Tibial artery (tissue), 4 donors: ENCODE results near the gene SEMG2.

Experiments used
- DNase-seq, 2 donors: peaks; one replicate each; pipeline ENCODE4 v3.0.0-alpha.2; 2019
- H3K27ac ChIP-seq, 2 donors: fragments of 200-600 bp; sonication (generic) in 1 of 2; 1 replicate in 1 of 2; 2 replicates in 1 of 2; pipeline ENCODE4 v1.5.1; 2018 to 2019; ENCODE audit warnings: mild to moderate bottlenecking in 1 of 2
- H3K27me3 ChIP-seq, 2 donors: fragments of 200-600 bp; sonication (generic) in 1 of 2; one replicate each; pipeline versions ENCODE4 v1.5.1 to v1.6.0; 2016 to 2019
- H3K36me3 ChIP-seq, 3 donors: fragments of 200-600 bp; sonication (generic) in 2 of 3; one replicate each; pipeline ENCODE4 v1.5.1; 2016 to 2019; ENCODE audit warnings: mild to moderate bottlenecking in 2 of 3
- H3K4me1 ChIP-seq, 4 donors: fragments of 200-600 bp; sonication (generic) in 2 of 4; 1 replicate in 3 of 4; 2 replicates in 1 of 4; pipeline ENCODE4 v1.5.1; 2016 to 2019
- H3K4me3 ChIP-seq, 2 donors: fragments of 200-600 bp; sonication (generic) in 1 of 2; 1 replicate in 1 of 2; 2 replicates in 1 of 2; pipeline ENCODE4 v1.5.1; 2018 to 2019; ENCODE audit warnings: mild to moderate bottlenecking in 2 of 2
- H3K9me3 ChIP-seq, 3 donors: fragments of 200-600 bp; sonication (generic) in 1 of 3; one replicate each; pipeline ENCODE4 v1.5.1; 2016 to 2019
- intact Hi-C: fragments of 100-400 bp; cut with DNase I; formaldehyde crosslinking; loops from one replicate; pipeline ENCODE4 v1.15.0; 2023; ENCODE audit warnings: low total_unique reads
- TF ChIP-seq, protein P1 (sequence below), 2 experiments: fragments of 200-600 bp in 1 of 2; fragments of 450-650 bp in 1 of 2; IDR thresholded peaks; one replicate each; pipeline ENCODE4 v1.5.1; 2017 to 2019; ENCODE audit warnings: antibody characterized with exemption in 2 of 2, mild to moderate bottlenecking in 1 of 2, moderate library complexity in 1 of 2

Gene SEMG2

DNA sequence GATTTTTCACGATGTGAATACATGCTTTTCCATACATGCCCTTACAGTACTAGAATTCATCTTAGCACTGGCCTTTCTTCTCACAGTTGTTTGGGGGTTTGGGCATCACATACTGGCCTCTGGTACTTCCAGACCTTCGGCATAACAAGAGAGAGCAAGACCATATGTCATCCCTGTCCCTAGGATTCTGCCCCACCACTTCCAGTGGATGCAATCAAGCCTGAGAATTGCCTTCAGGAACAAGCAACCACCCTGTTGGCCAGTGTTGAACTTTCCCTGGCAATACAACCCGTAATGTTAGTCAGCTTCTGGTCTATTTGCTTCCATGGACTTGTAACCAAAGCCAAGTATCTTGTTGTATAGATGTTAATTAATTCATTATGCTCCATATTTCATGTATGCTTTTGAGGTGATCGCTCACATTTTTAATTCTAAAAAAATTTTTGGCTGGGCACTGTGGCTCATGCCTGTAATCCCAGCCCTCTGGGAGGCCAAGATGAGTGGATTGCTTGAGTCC, 48.6 kb downstream of the SEMG2 start:
- DNase-seq: no peak
- Histone ChIP-seq H3K4me3 (no peak overlapping the region), H3K36me3 (no peaks in the 10 kb centered on the region), H3K27ac (no peak overlapping the region), H3K27me3 (peaks cover 0 to 4% of the 10 kb centered on the region in 2 donors), H3K4me1 (no peaks in the 10 kb centered on the region), H3K9me3 (no peaks in the 10 kb centered on the region)
- TF ChIP-seq, protein P1, sequence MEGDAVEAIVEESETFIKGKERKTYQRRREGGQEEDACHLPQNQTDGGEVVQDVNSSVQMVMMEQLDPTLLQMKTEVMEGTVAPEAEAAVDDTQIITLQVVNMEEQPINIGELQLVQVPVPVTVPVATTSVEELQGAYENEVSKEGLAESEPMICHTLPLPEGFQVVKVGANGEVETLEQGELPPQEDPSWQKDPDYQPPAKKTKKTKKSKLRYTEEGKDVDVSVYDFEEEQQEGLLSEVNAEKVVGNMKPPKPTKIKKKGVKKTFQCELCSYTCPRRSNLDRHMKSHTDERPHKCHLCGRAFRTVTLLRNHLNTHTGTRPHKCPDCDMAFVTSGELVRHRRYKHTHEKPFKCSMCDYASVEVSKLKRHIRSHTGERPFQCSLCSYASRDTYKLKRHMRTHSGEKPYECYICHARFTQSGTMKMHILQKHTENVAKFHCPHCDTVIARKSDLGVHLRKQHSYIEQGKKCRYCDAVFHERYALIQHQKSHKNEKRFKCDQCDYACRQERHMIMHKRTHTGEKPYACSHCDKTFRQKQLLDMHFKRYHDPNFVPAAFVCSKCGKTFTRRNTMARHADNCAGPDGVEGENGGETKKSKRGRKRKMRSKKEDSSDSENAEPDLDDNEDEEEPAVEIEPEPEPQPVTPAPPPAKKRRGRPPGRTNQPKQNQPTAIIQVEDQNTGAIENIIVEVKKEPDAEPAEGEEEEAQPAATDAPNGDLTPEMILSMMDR (IDR thresholded peaks at IDR 0.05): no peak
- intact Hi-C loops: no loop called here
